Measurements from ENCODE around the gene FTL. TPM values are rescaled to one million over a fixed set of nuclear protein-coding genes. Genes with fewer than 3 reads are reported as not detected.
"Not testable (repeated sequence)": the region's sequence is repeated elsewhere in the genome, so short reads cannot be mapped to it uniquely, and the experiment has no call there.

FTL gene
- total RNA-seq, 1 experiment from 2014 or later = 1,245 TPM

DNA sequence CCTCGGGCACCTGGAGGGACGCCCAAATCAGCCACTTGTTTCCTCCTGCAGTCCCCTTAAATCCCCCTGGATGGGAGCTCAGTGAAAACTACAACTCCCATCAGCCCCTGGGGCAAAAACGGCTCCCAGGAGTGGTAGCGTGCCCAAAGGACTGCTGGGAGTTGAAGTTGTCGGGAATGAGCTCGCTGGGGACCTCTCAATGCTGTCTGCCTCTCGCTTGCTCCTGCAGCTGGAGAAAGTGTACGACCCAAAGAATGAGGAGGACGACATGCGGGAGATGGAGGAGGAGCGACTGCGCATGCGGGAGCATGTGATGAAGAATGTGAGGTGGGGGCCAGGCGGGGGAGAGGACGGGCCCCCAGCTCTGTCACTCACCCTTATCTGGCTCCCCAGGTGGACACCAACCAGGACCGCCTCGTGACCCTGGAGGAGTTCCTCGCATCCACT lies 46.3 kb upstream of the FTL start:
- Histone ChIP-seq H3K79me1 (ENCODE audit: insufficient read depth, low read depth, low read length, poor library complexity, severe bottlenecking) (no peaks in the 10 kb centered on the region), H4K8ac (replicated peaks; ENCODE audit: insufficient read length, low read depth, low read length) (no peak overlapping the region), H2BK20ac (ENCODE audit: low read depth, low read length, poor library complexity, severe bottlenecking) (no peak overlapping the region), H3K27ac (ENCODE audit: insufficient read length, low read depth, low read length) (no peak overlapping the region), H2BK120ac (ENCODE audit: low read depth, low read length, poor library complexity, severe bottlenecking) (no peak overlapping the region), H3K4ac (ENCODE audit: low read depth, low read length) (no peak overlapping the region), H3K79me2 (ENCODE audit: insufficient read depth, low read length) (no peaks in the 10 kb centered on the region), H3K27me3 (ENCODE audit: insufficient read depth, low read length) (no peaks in the 10 kb centered on the region), H2AK5ac (ENCODE audit: insufficient read length, low read length) (no peak overlapping the region), H2BK12ac (ENCODE audit: insufficient read length, low read depth, low read length) (no peak overlapping the region), H2AFZ (ENCODE audit: low read length) (no peak overlapping the region), H4K20me1 (ENCODE audit: control insufficient read depth, insufficient read depth, insufficient read length) (no peaks in the 10 kb centered on the region), H3K9ac (ENCODE audit: extremely low read depth, insufficient read length, low read length) (no peak overlapping the region), H3T11ph (ENCODE audit: low read length) (no peak overlapping the region), H3K14ac (ENCODE audit: insufficient read depth, low read length) (no peak overlapping the region), H3K56ac (ENCODE audit: insufficient read length, low read depth, low read length) (no peak overlapping the region), H3K18ac (ENCODE audit: insufficient read length, low read depth, low read length) (no peak overlapping the region), H2BK5ac (ENCODE audit: insufficient read length, low read length) (no peak overlapping the region), H3K23ac (ENCODE audit: insufficient read length, low read depth, low read length) (no peak overlapping the region), H3K9me3 (ENCODE audit: control insufficient read depth, low read depth, low read length) (no peaks in the 10 kb centered on the region), H3K4me2 (ENCODE audit: insufficient read depth, insufficient read length, low read length) (no peak overlapping the region), H4K91ac (ENCODE audit: insufficient read length, low read depth, low read length) (no peak overlapping the region), H2BK15ac (ENCODE audit: low read depth, low read length) (no peak overlapping the region), H3K4me1 (ENCODE audit: insufficient read depth, low read length) (no peaks in the 10 kb centered on the region), H4K5ac (ENCODE audit: insufficient read length, low read depth, low read length) (no peak overlapping the region), H3K23me2 (ENCODE audit: insufficient read length, low read depth, low read length, poor library complexity, severe bottlenecking) (no peaks in the 10 kb centered on the region)
- WGBS (ENCODE audit: extremely low coverage, insufficient read length, low lambda C conversion rate) = no CpG with 5 or more reads among the region's 18 CpGs
- no peaks in the 10 kb centered on the region for H3K27me3 Mint-ChIP-seq (ENCODE audit: low read depth)
- 0 out of 4 replicates have a peak, but pooled peaks cover 0 to 2% of the 10 kb centered on the region in 2 experiments for H3K4me1 Mint-ChIP-seq
- H3K4me3 Mint-ChIP-seq = no peak overlapping the region
- H3K27ac Mint-ChIP-seq = peak overlapping the region in 1 of 3 experiments; percentile 64; a peak in 1 of 7 replicates
- DNase-seq = peak; percentile 83
- H3K36me3 Mint-ChIP-seq (ENCODE audit: insufficient read depth in 1 of 3, low read depth in 3 of 3) = peaks cover 17 to 56% (median 47%) of the 10 kb centered on the region in 3 experiments
- no peaks in the 10 kb centered on the region for H3K9me3 Mint-ChIP-seq
- no peak for TF ChIP-seq CTCF (conservative IDR thresholded peaks at IDR 0.05)

DNA sequence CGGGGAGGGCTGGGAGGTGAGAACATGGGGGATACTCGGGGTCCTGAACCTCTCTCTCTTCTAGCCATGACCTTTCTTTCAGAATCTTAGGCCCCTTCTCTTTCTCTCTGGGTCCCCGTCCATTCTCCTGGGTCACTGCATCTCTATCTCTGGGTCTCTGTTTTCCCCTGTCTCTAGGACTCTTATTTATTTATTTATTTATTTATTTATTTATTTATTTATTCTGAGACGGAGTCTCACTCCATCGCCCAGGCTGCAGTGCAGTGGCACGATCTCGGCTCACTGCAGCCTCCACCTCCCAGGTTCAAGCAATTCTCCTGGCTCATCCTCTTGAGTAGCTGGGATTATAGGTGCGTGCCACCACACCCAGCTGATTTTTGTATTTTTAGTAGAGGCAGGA lies 45.8 kb upstream of the FTL start:
- not testable (repeated sequence) for H2BK12ac ChIP-seq (ENCODE audit: insufficient read length, low read depth, low read length); H3K4me1 Mint-ChIP-seq; H3K23me2 ChIP-seq (ENCODE audit: insufficient read length, low read depth, low read length, poor library complexity, severe bottlenecking); H3K9me3 ChIP-seq (ENCODE audit: control insufficient read depth, low read depth, low read length); H3K4me1 ChIP-seq (ENCODE audit: insufficient read depth, low read length); H3K9me3 Mint-ChIP-seq; H3K79me1 ChIP-seq (ENCODE audit: insufficient read depth, low read depth, low read length, poor library complexity, severe bottlenecking); H2BK15ac ChIP-seq (ENCODE audit: low read depth, low read length); DNase-seq; H4K20me1 ChIP-seq (ENCODE audit: control insufficient read depth, insufficient read depth, insufficient read length); H3T11ph ChIP-seq (ENCODE audit: low read length); H3K79me2 ChIP-seq (ENCODE audit: insufficient read depth, low read length); H2BK120ac ChIP-seq (ENCODE audit: low read depth, low read length, poor library complexity, severe bottlenecking); H4K5ac ChIP-seq (ENCODE audit: insufficient read length, low read depth, low read length); H2BK20ac ChIP-seq (ENCODE audit: low read depth, low read length, poor library complexity, severe bottlenecking); H3K4me2 ChIP-seq (ENCODE audit: insufficient read depth, insufficient read length, low read length); H3K4me3 Mint-ChIP-seq; H3K27ac Mint-ChIP-seq; H3K9ac ChIP-seq (ENCODE audit: extremely low read depth, insufficient read length, low read length); H2BK5ac ChIP-seq (ENCODE audit: insufficient read length, low read length); H3K18ac ChIP-seq (ENCODE audit: insufficient read length, low read depth, low read length); H4K91ac ChIP-seq (ENCODE audit: insufficient read length, low read depth, low read length); H3K27me3 ChIP-seq (ENCODE audit: insufficient read depth, low read length); H3K4ac ChIP-seq (ENCODE audit: low read depth, low read length); H3K56ac ChIP-seq (ENCODE audit: insufficient read length, low read depth, low read length); H3K14ac ChIP-seq (ENCODE audit: insufficient read depth, low read length); H3K23ac ChIP-seq (ENCODE audit: insufficient read length, low read depth, low read length); H3K27me3 Mint-ChIP-seq (ENCODE audit: low read depth); H3K27ac ChIP-seq (ENCODE audit: insufficient read length, low read depth, low read length); H2AK5ac ChIP-seq (ENCODE audit: insufficient read length, low read length); H2AFZ ChIP-seq (ENCODE audit: low read length); H4K8ac ChIP-seq (replicated peaks; ENCODE audit: insufficient read length, low read depth, low read length)
- no CpG with 5 or more reads among the region's 8 CpGs for WGBS (ENCODE audit: extremely low coverage, insufficient read length, low lambda C conversion rate)
- H3K36me3 Mint-ChIP-seq (ENCODE audit: insufficient read depth in 1 of 3, low read depth in 3 of 3) = peaks cover 16 to 53% (median 43%) of the 10 kb centered on the region in 3 experiments

All from H9 (cell line).